EH (cell line): ENCODE measurements around the gene PAX2.

ENCODE experiments used
- DNase-seq: peaks from one replicate; pipeline ENCODE4 v3.0.0-alpha.2; 2015; ENCODE audit warnings: low read depth

PAX2 gene

GRCh38 chr10:100739517-100740368 is 5.6 kb upstream of the PAX2 start:
- DNase-seq: no peak

DNA sequence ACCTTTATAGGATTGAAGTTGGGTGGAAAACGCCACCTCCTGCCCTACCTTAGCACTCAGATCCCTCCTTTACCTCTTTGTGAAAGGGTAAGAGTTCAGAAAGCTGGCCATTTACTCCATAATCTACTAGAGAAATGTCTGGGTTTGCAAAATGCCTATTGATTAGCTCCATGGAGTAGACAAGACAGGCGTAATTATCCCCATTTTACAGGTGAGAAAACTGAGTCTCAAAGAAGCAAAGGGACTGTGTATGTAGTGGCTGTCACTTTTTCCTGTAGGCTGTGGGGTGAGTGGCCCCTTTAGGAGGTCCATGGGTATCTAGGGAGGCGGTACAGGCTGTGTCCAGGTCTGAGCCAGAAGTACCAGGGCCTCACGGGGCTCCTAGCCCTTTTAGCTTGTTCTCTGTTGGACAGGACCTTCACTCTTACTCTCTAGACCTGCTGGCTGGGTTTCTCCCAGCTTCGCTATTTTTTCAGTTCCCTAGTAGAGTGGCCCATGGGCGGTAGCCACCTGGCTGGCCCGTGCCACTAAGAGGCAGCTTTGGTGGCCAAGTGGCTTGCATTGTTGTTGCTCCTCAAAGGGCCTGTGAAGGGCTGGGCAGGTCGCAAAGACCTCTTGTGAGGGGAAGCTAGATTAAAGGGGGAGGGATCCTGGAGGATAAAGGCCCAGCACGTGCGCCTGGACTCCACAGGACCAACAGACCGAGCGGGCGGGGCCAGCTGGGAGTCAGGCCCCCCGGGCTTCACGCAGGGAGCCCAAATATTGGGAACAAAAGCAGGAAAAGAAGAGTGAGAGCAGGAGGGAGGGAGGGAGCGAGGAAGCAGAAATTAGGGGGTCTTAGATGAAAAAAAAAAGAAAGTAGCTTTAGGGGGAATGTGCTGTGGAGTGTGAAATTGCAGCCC is 4.7 kb upstream of the PAX2 start:
- DNase-seq: no peak

GRCh38 chr10:100741378-100742075 is 3.9 kb upstream of the PAX2 start:
- DNase-seq: no peak

- DNase-seq: no peak
Observed at GRCh38 chr10:100742076-100742771, 3.2 kb upstream of the PAX2 start.

DNA sequence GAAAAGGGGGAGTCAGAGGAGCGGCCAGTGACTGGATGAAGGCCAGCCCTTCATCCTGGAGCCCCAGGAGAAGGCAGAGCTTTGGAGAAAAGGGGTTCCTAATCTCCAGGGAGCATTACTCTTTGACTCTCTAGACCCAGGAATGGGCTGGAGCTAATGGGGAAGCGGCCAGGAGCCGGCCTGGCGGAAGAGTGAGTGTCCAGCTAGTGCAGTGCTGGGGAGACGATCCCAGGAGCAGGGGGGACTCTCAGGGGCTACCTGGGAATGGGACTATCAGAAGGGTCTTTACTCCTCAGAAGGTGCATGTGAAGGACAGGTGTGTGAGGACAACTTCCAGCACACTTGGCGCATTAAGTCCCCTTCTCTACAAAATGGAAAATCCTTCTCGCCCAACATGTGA is 2.4 kb upstream of the PAX2 start:
- no peak for DNase-seq

GRCh38 chr10:100743626-100744135 is 1.7 kb upstream of the PAX2 start:
- DNase-seq: peak; percentile 75

DNA sequence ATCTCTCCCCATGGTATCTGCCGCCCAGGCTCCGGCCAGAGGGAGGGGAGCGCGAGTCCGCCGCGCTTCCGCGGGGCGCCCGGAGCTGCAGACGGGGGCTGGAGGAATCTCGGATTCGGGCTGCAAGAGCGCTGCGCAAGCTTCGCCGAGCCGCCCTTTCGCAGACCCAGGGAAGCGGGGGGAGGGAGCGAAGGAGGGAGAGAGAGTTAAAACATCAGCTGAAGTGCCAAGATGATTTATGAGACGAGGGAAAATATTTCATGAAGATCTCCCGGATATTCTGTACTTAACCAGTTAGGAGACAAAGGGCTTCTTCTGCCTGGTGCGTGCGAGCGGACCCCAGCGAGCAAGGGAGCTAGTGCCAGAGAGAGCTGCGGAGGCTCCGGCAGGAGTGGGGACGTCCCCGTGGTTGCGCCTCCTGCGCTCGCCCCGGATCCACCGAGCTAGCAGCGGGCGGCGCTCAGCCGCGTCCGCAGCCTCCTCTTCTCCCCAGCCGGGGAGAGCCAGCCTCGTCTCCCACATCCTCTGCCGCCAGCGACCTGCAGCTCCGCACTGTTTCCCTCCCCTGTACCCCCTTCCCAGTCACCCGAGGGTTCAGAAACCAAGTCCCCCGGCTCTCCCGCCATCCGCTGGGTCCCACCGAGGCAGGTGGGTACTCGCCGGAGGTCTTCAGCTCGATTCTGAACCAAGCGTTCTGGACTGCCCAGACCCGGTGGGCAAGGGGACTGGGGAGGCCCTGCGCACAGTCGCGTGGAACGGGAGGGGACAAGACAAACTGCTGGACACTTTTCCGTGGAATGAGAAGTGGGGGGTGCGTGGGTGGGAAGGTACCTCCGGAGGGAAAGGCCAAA is 1.0 kb upstream of the PAX2 start:
- DNase-seq: no peak

GRCh38 chr10:100745882-100746783 is 751 bp downstream of the PAX2 start:
- DNase-seq: no peak

- DNase-seq: no peak
Observed at GRCh38 chr10:100746784-100747455, 1.5 kb downstream of the PAX2 start.

DNA sequence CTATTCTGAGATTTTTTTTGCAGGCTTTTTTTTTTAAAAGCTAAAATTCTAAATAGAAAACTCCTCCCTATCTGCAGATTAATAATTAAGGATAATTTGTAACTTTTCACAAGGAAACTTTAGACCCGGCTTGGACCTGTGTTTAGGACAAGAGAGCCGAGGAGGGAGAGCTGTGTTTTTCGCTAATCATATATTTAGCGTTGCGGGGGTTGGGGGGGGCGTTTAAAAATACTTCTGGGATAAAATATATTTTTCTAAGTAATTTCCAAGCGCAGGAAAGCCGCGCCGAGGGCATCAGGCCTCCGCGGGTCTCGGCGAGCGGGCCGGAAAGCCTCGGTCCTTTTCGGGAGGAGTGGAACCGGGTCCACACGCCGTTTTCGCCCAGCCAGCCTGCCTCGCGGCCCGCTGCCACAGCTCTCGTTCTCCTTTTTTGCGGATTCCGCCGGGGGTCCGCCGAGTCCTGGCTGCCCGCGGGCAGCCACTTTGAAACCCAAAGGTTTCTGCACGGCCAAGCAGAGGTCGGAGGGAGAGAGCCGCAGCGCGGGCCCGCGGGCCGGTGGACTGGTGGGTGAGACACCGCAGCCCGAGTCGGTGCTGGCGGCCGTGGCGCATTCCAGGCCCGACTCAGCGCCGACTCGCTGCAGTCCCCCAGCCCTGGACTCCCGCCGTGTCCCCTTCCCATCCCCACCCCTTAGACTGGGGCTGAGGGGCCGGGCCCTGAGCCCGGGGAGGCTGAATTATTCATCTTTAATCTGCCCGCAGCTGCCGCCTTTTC is 2.3 kb downstream of the PAX2 start:
- DNase-seq: no peak

DNA sequence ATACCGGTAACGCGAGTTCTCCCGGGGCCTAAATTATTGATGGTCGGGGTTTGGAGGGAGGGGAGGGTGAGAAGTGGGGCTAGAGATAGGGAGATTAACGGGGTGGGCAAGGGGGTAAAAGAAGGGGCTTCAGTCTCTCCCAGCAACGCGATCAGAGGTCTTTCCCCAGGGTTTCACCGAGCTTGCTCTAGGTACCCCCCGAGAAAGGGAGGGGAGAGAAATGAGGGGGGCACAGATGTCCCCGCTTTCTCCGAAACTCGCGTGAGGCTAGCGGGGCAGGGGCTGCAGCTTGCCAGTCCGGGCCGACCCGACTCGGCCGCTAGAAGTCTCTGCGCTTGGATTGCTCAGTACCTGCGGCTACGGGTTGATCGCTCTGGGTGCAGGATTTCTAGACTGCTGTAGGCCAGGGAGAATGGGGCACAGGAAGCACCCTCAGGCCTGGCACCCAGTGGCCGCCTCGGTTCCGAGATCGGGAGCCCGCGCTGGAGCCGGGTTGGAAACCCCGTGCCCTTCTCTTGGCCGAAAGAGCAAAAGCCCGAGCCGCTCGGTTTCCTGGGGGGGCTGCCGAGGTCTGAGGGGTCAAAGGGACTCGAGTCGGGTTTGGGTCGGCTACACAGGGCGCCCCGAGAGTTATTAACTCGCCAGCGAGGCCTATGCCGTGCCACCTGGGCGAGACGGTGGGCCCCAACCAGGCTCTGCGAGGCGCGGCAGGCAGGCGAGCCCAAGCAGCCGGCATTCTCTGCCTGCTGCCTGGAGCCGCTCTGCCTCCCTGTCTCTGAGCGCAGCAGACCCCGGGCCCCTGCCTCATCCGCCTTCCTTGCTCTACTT is 3.1 kb downstream of the PAX2 start:
- no peak for DNase-seq

DNA sequence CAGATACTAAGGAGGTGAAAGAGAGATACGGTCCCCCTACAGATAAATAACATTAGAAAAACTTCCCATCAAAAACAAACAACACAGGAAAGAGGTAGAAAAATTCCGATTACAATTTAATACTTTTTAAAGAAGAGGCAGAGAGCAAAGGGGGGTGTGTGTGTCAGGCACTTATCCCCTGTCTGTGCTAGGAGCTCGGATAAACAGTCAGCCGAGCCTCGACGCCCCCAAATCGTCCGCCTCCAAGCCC is 3.6 kb downstream of the PAX2 start:
- no peak for DNase-seq

GRCh38 chr10:100749309-100750217 is 4.2 kb downstream of the PAX2 start:
- no peak for DNase-seq

GRCh38 chr10:100750291-100751210 is 5.2 kb downstream of the PAX2 start:
- DNase-seq: no peak

DNA sequence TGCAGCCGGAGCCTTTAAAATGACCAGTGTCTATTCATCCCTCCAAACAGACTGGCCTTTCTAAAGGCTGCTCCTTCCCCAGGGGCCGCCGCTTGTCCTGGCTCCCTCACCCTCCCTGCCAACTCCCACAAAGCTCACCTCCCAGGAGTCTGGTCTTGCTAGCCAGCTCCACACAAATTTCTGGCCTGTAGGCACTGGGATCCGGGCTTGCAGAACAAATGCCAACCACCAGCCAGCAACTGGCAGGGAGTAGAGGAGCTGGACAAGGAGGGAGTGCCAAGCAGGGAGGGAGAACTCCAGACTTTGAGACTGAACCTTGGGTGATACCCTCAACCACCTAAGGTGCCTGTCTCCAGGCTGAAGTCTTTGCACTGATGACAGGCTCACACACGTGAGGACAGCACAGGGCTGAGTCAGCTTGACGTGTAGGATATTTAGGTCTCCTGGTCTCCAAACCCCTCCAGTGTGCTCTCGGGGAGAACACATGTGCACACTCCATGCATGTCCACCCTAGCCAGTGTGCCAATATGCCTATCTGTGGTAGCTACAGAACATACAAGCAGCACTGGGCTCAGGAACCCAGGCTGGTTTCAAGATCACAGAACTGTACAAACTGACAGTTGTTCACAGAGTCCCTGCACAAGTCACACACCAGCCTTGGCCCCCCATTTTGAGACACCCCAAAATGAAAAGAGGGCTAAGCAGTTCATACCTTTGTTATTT is 6.0 kb downstream of the PAX2 start:
- DNase-seq: no peak
